MM.1S (cell line): ENCODE results near the gene KCNQ5.

Source experiments
- DNase-seq: peaks from one replicate; pipeline ENCODE4 v3.0.0-alpha.2; 2015
- H2AFZ ChIP-seq: fragments of 300-600 bp; sonication (generic); 2 replicates; pipeline ENCODE4 v1.6.0; 2016; ENCODE audit warnings: antibody characterized with exemption, low read length
- H3F3A ChIP-seq: fragments of 300-600 bp; sonication (generic); 2 replicates; pipeline ENCODE4 v1.6.1; 2016; ENCODE audit warnings: mild to moderate bottlenecking, antibody characterized with exemption, low read length, moderate library complexity, mixed read lengths; ENCODE audit not compliant: insufficient read depth
- H3K27ac ChIP-seq: fragments of 300-600 bp; sonication (generic); 2 replicates; pipeline ENCODE4 v1.5.1; 2016; ENCODE audit warnings: mild to moderate bottlenecking, low read length
- H3K27me3 ChIP-seq: fragments of 300-600 bp; sonication (generic); replicated peaks from 2 replicates; pipeline ENCODE4 v1.6.0; 2016; ENCODE audit warnings: low read length; ENCODE audit not compliant: insufficient read depth
- H3K36me3 ChIP-seq: fragments of 300-600 bp; sonication (generic); replicated peaks from 2 replicates; pipeline ENCODE4 v1.6.1; 2016; ENCODE audit warnings: mild to moderate bottlenecking, low read length, mixed read lengths; ENCODE audit not compliant: insufficient read depth
- H3K4me1 ChIP-seq: fragments of 300-600 bp; sonication (generic); 2 replicates; pipeline ENCODE4 v1.6.1; 2016; ENCODE audit warnings: low read length, mixed read lengths
- H3K4me2 ChIP-seq: fragments of 300-600 bp; sonication (generic); 2 replicates; pipeline ENCODE4 v1.6.0; 2016; ENCODE audit warnings: low read depth, low read length
- H3K4me3 ChIP-seq: fragments of 300-600 bp; sonication (generic); 2 replicates; pipeline ENCODE4 v1.5.1; 2016; ENCODE audit warnings: low read length, mixed read lengths
- H3K79me2 ChIP-seq: fragments of 300-600 bp; sonication (generic); 2 replicates; pipeline ENCODE4 v1.6.1; 2016; ENCODE audit warnings: mixed run types, low read length, mixed read lengths
- H3K9ac ChIP-seq: fragments of 300-600 bp; sonication (generic); 2 replicates; pipeline ENCODE4 v1.6.1; 2016; ENCODE audit warnings: low read length, mixed read lengths
- H3K9me2 ChIP-seq: fragments of 300-600 bp; sonication (generic); replicated peaks from 2 replicates; pipeline ENCODE4 v1.6.1; 2016; ENCODE audit warnings: mild to moderate bottlenecking, low read length, mixed read lengths; ENCODE audit not compliant: insufficient read depth
- H3K9me3 ChIP-seq: fragments of 300-600 bp; sonication (generic); replicated peaks from 2 replicates; pipeline ENCODE4 v1.6.1; 2016; ENCODE audit warnings: mild to moderate bottlenecking, low read length, mixed read lengths; ENCODE audit not compliant: insufficient read depth
- H4K20me1 ChIP-seq: fragments of 300-600 bp; sonication (generic); 2 replicates; pipeline ENCODE4 v1.6.1; 2016; ENCODE audit warnings: mild to moderate bottlenecking, low read length, moderate library complexity, mixed read lengths; ENCODE audit not compliant: insufficient read depth
- EZH2 ChIP-seq: fragments of 300-600 bp; sonication (generic); optimal IDR thresholded peaks from 2 replicates; pipeline ENCODE3; 2017; ENCODE audit warnings: low read depth, mild to moderate bottlenecking, antibody characterized with exemption, low read length, mixed read lengths
- EZH2phosphoT487 ChIP-seq: fragments of 300-600 bp; sonication (generic); IDR thresholded peaks from 2 replicates; pipeline ENCODE4 v1.6.1; 2018; ENCODE audit warnings: antibody characterized with exemption, low read length
- TF ChIP-seq, protein P1 (sequence below): fragments of 300-600 bp; sonication (generic); IDR thresholded peaks from 2 replicates; pipeline ENCODE4 v1.5.1; 2016; ENCODE audit warnings: antibody characterized with exemption, low read length, mixed read lengths

Gene KCNQ5

DNA sequence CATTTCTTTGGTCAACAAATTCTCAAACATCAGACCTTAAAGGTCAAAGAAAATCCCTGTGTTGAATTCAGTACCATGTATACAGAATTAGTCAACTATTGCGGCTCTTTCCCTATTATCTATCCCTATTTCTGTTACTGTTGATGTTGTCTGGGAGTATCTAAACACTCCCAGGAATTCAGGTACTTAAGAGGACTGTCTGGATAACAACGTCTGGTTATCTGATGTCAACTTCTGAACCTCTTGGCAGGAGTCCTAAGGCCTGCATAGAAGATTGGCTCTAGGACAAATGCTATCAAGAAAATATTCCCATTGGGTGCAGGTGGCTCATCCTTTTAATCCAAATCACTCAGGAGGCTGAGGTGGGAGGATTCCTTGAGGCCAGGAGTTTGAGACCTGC, 347.8 kb downstream of the KCNQ5 start:
- H3K4me3 ChIP-seq, result no peak overlapping the region
- TF ChIP-seq EZH2, result no peak
- TF ChIP-seq, protein P1, sequence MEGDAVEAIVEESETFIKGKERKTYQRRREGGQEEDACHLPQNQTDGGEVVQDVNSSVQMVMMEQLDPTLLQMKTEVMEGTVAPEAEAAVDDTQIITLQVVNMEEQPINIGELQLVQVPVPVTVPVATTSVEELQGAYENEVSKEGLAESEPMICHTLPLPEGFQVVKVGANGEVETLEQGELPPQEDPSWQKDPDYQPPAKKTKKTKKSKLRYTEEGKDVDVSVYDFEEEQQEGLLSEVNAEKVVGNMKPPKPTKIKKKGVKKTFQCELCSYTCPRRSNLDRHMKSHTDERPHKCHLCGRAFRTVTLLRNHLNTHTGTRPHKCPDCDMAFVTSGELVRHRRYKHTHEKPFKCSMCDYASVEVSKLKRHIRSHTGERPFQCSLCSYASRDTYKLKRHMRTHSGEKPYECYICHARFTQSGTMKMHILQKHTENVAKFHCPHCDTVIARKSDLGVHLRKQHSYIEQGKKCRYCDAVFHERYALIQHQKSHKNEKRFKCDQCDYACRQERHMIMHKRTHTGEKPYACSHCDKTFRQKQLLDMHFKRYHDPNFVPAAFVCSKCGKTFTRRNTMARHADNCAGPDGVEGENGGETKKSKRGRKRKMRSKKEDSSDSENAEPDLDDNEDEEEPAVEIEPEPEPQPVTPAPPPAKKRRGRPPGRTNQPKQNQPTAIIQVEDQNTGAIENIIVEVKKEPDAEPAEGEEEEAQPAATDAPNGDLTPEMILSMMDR, result no peak
- no peak for TF ChIP-seq EZH2phosphoT487
- no peaks in the 10 kb centered on the region for H3K36me3 ChIP-seq
- H3K4me1 ChIP-seq, result no peaks in the 10 kb centered on the region
- H3K79me2 ChIP-seq, result no peaks in the 10 kb centered on the region
- no peaks in the 10 kb centered on the region for H3K9me2 ChIP-seq
- DNase-seq, result no peak
- no peaks in the 10 kb centered on the region for H3K27me3 ChIP-seq
- H3K9me3 ChIP-seq, result no peaks in the 10 kb centered on the region
- no peak overlapping the region for H3K4me2 ChIP-seq
- H3K9ac ChIP-seq, result no peak overlapping the region
- H2AFZ ChIP-seq, result no peak overlapping the region
- no peaks in the 10 kb centered on the region for H3F3A ChIP-seq
- no peak overlapping the region for H3K27ac ChIP-seq
- no peaks in the 10 kb centered on the region for H4K20me1 ChIP-seq

DNA sequence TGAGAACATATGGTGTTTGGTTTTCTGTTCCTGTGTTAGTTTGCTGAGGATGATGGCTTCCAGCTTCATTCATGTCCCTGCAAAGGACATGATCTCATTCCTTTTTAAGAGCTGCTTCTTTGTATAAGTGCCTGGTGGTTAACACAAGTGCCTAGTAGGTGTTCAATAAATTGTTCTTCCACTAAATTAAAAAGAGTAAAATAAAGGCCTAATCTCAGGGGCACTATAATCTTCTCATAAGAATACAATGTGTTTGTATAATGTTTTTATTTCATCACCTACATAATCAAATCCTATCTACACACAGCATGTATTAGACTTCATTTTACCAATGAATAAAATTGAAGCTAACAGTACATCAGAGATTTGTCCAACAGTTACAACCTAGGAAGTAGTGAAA, 350.7 kb downstream of the KCNQ5 start:
- no peak overlapping the region for H3K9ac ChIP-seq
- no peaks in the 10 kb centered on the region for H3K36me3 ChIP-seq
- H2AFZ ChIP-seq, result no peak overlapping the region
- no peak overlapping the region for H3K4me2 ChIP-seq
- DNase-seq, result no peak
- H4K20me1 ChIP-seq, result no peaks in the 10 kb centered on the region
- no peaks in the 10 kb centered on the region for H3K27me3 ChIP-seq
- H3K9me3 ChIP-seq, result no peaks in the 10 kb centered on the region
- H3F3A ChIP-seq, result no peaks in the 10 kb centered on the region
- H3K4me3 ChIP-seq, result no peak overlapping the region
- peaks cover 13% of the 10 kb centered on the region; the same call in 1 of the 2 replicates for H3K4me1 ChIP-seq
- H3K9me2 ChIP-seq, result no peaks in the 10 kb centered on the region
- TF ChIP-seq EZH2phosphoT487, result no peak
- TF ChIP-seq, protein P1, result no peak
- H3K79me2 ChIP-seq, result no peaks in the 10 kb centered on the region
- no peak overlapping the region for H3K27ac ChIP-seq

DNA sequence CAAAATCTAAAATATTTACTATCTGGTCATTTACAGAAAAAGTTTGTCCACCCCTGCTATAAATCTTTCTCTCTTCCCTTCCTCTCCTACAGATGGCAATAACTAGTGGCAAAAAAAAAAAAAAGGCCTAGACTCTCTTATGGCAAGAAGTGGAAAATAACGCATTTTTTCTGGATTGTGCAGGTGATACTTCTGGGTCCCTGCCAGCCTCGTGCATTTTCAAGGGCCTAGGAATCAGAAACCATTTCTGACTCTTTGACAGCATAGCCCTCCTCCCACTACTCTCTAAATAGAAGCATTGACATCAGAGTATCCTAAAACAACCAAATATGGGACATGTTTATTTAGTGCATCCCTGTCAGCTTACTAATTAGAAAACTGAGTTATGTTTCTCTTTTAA, 352.4 kb downstream of the KCNQ5 start:
- H3K4me1 ChIP-seq, result peaks cover 13% of the 10 kb centered on the region; the same call in 1 of the 2 replicates
- no peak overlapping the region for H3K27ac ChIP-seq
- H3K79me2 ChIP-seq, result no peaks in the 10 kb centered on the region
- H3K9me2 ChIP-seq, result no peaks in the 10 kb centered on the region
- no peaks in the 10 kb centered on the region for H4K20me1 ChIP-seq
- no peaks in the 10 kb centered on the region for H3F3A ChIP-seq
- no peak overlapping the region for H3K4me3 ChIP-seq
- H3K36me3 ChIP-seq, result no peaks in the 10 kb centered on the region
- TF ChIP-seq EZH2 (no peak), EZH2phosphoT487 (no peak)
- TF ChIP-seq, protein P1, result no peak
- H3K9me3 ChIP-seq, result no peaks in the 10 kb centered on the region
- H3K27me3 ChIP-seq, result no peaks in the 10 kb centered on the region
- no peak overlapping the region for H3K9ac ChIP-seq
- no peak for DNase-seq
- H3K4me2 ChIP-seq, result no peak overlapping the region
- H2AFZ ChIP-seq, result no peak overlapping the region
